ENCODE results near the gene COL12A1. TPM values are rescaled to one million over a fixed set of nuclear protein-coding genes. Genes with fewer than 3 reads are reported as not detected.

The COL12A1 gene
- total and polyA plus RNA-seq, 9 of the 15 experiments (the other 6 are each of a cell fraction or from before 2014, with no cell fraction given), result 0.11 TPM; not detected in 8

GRCh38 chr6:75079589-75079988 is 126.3 kb downstream of the COL12A1 start (continued):
- TF ChIP-seq HMGXB4 (CRISPR knock-in tag; IDR thresholded peaks at IDR 0.05) (no peak), CBX8 (IDR thresholded peaks at IDR 0.05; ENCODE audit: borderline replicate concordance, extremely low read depth, low read depth, low read length, poor library complexity, severe bottlenecking) (no peak), SMAD1 (IDR thresholded peaks at IDR 0.05; ENCODE audit: low read depth, low read length, partially characterized antibody) (no peak), STAG1 (CRISPR knock-in tag; IDR thresholded peaks at IDR 0.05; ENCODE audit: borderline replicate concordance) (no peak), HDAC6 (IDR thresholded peaks at IDR 0.05; ENCODE audit: low read depth, low read length) (no peak), JUNB (CRISPR knock-in tag; conservative IDR thresholded peaks at IDR 0.05) (no peak), WHSC1 (IDR thresholded peaks at IDR 0.05; ENCODE audit: low read length) (no peak), RBM39 (optimal IDR thresholded peaks at IDR 0.05; ENCODE audit: low read depth, low read length) (no peak), SNIP1 (IDR thresholded peaks at IDR 0.05; ENCODE audit: low read depth) (no peak)
- TF ChIP-seq, protein P1, sequence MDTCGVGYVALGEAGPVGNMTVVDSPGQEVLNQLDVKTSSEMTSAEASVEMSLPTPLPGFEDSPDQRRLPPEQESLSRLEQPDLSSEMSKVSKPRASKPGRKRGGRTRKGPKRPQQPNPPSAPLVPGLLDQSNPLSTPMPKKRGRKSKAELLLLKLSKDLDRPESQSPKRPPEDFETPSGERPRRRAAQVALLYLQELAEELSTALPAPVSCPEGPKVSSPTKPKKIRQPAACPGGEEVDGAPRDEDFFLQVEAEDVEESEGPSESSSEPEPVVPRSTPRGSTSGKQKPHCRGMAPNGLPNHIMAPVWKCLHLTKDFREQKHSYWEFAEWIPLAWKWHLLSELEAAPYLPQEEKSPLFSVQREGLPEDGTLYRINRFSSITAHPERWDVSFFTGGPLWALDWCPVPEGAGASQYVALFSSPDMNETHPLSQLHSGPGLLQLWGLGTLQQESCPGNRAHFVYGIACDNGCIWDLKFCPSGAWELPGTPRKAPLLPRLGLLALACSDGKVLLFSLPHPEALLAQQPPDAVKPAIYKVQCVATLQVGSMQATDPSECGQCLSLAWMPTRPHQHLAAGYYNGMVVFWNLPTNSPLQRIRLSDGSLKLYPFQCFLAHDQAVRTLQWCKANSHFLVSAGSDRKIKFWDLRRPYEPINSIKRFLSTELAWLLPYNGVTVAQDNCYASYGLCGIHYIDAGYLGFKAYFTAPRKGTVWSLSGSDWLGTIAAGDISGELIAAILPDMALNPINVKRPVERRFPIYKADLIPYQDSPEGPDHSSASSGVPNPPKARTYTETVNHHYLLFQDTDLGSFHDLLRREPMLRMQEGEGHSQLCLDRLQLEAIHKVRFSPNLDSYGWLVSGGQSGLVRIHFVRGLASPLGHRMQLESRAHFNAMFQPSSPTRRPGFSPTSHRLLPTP (IDR thresholded peaks at IDR 0.05; ENCODE audit: borderline replicate concordance, extremely low read depth, insufficient read length), result no peak
- TF ChIP-seq, protein P2, sequence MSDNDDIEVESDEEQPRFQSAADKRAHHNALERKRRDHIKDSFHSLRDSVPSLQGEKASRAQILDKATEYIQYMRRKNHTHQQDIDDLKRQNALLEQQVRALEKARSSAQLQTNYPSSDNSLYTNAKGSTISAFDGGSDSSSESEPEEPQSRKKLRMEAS (CRISPR knock-in tag; IDR thresholded peaks at IDR 0.05), result no peak
- TF ChIP-seq, protein P3, sequence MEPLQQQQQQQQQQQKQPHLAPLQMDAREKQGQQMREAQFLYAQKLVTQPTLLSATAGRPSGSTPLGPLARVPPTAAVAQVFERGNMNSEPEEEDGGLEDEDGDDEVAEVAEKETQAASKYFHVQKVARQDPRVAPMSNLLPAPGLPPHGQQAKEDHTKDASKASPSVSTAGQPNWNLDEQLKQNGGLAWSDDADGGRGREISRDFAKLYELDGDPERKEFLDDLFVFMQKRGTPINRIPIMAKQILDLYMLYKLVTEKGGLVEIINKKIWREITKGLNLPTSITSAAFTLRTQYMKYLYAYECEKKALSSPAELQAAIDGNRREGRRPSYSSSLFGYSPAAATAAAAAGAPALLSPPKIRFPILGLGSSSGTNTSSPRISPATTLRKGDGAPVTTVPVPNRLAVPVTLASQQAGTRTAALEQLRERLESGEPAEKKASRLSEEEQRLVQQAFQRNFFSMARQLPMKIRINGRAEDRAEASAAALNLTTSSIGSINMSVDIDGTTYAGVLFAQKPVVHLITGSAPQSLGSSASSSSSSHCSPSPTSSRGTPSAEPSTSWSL (CRISPR knock-in tag; IDR thresholded peaks at IDR 0.05; ENCODE audit: borderline replicate concordance), result no peak
- TF ChIP-seq, protein P4, sequence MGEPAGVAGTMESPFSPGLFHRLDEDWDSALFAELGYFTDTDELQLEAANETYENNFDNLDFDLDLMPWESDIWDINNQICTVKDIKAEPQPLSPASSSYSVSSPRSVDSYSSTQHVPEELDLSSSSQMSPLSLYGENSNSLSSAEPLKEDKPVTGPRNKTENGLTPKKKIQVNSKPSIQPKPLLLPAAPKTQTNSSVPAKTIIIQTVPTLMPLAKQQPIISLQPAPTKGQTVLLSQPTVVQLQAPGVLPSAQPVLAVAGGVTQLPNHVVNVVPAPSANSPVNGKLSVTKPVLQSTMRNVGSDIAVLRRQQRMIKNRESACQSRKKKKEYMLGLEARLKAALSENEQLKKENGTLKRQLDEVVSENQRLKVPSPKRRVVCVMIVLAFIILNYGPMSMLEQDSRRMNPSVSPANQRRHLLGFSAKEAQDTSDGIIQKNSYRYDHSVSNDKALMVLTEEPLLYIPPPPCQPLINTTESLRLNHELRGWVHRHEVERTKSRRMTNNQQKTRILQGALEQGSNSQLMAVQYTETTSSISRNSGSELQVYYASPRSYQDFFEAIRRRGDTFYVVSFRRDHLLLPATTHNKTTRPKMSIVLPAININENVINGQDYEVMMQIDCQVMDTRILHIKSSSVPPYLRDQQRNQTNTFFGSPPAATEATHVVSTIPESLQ (CRISPR knock-in tag; IDR thresholded peaks at IDR 0.05), result no peak

Data from K562 (cell line).